ENCODE results near the gene PITRM1. TPM values are rescaled to one million over a fixed set of nuclear protein-coding genes. Genes with fewer than 3 reads are reported as not detected.

Gene PITRM1
- total RNA-seq, 1 experiment from 2014 or later: 40.7 TPM

DNA sequence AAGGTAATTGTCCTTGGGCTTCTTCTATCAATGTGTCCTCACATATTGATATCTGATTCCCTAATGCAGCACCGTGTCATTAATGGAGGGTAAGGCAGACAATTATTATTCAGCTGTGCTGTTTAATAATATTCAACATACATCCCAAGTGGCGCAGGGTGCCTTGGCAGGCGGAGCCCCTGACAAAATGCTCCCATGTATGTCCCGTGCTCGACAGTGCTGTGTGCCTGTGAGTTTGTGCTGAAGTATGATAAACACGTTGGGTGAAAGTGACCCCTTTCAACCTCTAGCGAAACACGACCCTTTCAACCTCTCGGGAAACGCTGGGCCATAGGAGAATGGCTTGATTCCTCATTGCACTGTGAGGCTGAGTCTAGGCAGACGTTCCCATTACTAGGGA is 73.9 kb downstream of the PITRM1 start (continued):
- TF ChIP-seq, protein P1, sequence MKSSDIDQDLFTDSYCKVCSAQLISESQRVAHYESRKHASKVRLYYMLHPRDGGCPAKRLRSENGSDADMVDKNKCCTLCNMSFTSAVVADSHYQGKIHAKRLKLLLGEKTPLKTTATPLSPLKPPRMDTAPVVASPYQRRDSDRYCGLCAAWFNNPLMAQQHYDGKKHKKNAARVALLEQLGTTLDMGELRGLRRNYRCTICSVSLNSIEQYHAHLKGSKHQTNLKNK (CRISPR knock-in tag; IDR thresholded peaks at IDR 0.05): no peak
- TF ChIP-seq, protein P2, sequence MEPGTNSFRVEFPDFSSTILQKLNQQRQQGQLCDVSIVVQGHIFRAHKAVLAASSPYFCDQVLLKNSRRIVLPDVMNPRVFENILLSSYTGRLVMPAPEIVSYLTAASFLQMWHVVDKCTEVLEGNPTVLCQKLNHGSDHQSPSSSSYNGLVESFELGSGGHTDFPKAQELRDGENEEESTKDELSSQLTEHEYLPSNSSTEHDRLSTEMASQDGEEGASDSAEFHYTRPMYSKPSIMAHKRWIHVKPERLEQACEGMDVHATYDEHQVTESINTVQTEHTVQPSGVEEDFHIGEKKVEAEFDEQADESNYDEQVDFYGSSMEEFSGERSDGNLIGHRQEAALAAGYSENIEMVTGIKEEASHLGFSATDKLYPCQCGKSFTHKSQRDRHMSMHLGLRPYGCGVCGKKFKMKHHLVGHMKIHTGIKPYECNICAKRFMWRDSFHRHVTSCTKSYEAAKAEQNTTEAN (CRISPR knock-in tag; IDR thresholded peaks at IDR 0.05): no peak
- no peak for TF ChIP-seq ZNF423 (CRISPR knock-in tag; IDR thresholded peaks at IDR 0.05)

DNA sequence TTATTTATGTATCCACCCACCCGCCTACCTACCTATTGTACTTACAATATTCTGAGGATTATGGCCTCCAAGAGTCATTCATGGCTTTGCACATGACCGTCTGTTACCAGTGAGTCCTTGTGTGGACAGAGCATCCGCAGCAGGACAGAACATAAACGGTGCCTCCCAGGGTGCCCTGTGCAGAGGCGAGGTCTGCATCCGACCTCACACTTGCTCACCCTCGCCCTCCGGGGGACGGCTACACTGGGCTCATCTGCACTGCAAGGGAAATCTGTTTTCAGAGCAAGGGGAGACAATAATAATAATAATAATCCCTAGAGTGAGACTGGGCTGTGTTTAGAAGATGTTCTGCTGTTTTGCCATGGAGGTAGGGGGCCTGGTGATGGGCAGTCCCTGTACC is 75.4 kb downstream of the PITRM1 start:
- no peaks in the 10 kb centered on the region for H3K27me3 Mint-ChIP-seq (ENCODE audit: low read depth)
- DNase-seq (ENCODE audit: low spot score) (no peak), ATAC-seq (peak; percentile 41)
- H3K9me3 Mint-ChIP-seq: no peaks in the 10 kb centered on the region
- TF ChIP-seq ZNF219 (CRISPR knock-in tag; IDR thresholded peaks at IDR 0.05; ENCODE audit: borderline replicate concordance) (no peak), CDX4 (CRISPR knock-in tag; IDR thresholded peaks at IDR 0.05; ENCODE audit: borderline replicate concordance) (no peak), NFATC4 (CRISPR knock-in tag; IDR thresholded peaks at IDR 0.05) (no peak), ZNF416 (CRISPR knock-in tag; IDR thresholded peaks at IDR 0.05) (no peak), FOXK1 (CRISPR knock-in tag; IDR thresholded peaks at IDR 0.05) (no peak), ARID4B (CRISPR knock-in tag; IDR thresholded peaks at IDR 0.05; ENCODE audit: borderline replicate concordance) (no peak), TEAD4 (CRISPR knock-in tag; IDR thresholded peaks at IDR 0.05) (no peak), ZNF396 (CRISPR knock-in tag; IDR thresholded peaks at IDR 0.05; ENCODE audit: borderline replicate concordance) (no peak), ZNF671 (CRISPR knock-in tag; IDR thresholded peaks at IDR 0.05) (no peak), ATF1 (CRISPR knock-in tag; IDR thresholded peaks at IDR 0.05) (no peak), SMAD4 (CRISPR knock-in tag; IDR thresholded peaks at IDR 0.05) (no peak)
- TF ChIP-seq, protein P3, sequence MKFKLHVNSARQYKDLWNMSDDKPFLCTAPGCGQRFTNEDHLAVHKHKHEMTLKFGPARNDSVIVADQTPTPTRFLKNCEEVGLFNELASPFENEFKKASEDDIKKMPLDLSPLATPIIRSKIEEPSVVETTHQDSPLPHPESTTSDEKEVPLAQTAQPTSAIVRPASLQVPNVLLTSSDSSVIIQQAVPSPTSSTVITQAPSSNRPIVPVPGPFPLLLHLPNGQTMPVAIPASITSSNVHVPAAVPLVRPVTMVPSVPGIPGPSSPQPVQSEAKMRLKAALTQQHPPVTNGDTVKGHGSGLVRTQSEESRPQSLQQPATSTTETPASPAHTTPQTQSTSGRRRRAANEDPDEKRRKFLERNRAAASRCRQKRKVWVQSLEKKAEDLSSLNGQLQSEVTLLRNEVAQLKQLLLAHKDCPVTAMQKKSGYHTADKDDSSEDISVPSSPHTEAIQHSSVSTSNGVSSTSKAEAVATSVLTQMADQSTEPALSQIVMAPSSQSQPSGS (CRISPR knock-in tag; IDR thresholded peaks at IDR 0.05; ENCODE audit: borderline replicate concordance, low read depth): no peak
- TF ChIP-seq, protein P4, sequence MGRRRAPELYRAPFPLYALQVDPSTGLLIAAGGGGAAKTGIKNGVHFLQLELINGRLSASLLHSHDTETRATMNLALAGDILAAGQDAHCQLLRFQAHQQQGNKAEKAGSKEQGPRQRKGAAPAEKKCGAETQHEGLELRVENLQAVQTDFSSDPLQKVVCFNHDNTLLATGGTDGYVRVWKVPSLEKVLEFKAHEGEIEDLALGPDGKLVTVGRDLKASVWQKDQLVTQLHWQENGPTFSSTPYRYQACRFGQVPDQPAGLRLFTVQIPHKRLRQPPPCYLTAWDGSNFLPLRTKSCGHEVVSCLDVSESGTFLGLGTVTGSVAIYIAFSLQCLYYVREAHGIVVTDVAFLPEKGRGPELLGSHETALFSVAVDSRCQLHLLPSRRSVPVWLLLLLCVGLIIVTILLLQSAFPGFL (CRISPR knock-in tag; IDR thresholded peaks at IDR 0.05; ENCODE audit: borderline replicate concordance): no peak
- H3K36me3 Mint-ChIP-seq: peaks cover 41% of the 10 kb centered on the region
- POLR2A ChIA-PET: no interaction called here
- CTCF ChIA-PET: no interaction called here
- H3K4me3 Mint-ChIP-seq: no peak overlapping the region
- peak overlapping the region; percentile 92 for H3K27ac Mint-ChIP-seq
- peaks cover 33% of the 10 kb centered on the region for H3K4me1 Mint-ChIP-seq
